Trophoblast cell (in vitro differentiated cells and primary cell): ENCODE measurements around the gene RNF31.
"Not testable (repeated sequence)": the region's sequence is repeated elsewhere in the genome, so short reads cannot be mapped to it uniquely, and the experiment has no call there.

Source experiments
- DNase-seq, 2 donors: peaks; one replicate each; pipeline ENCODE4 v3.0.0-alpha.2; 2016
- H2AFZ ChIP-seq: 2 replicates; pipeline ENCODE4 v1.6.1; 2013; ENCODE audit warnings: low read length, moderate library complexity, mild to moderate bottlenecking; ENCODE audit not compliant: insufficient read depth, poor library complexity
- H2AK5ac ChIP-seq: 2 replicates; pipeline ENCODE4 v1.6.1; 2013; ENCODE audit warnings: mild to moderate bottlenecking, low read length
- H2BK120ac ChIP-seq: 2 replicates; pipeline ENCODE4 v1.6.1; 2013; ENCODE audit warnings: low read length, mild to moderate bottlenecking, moderate library complexity; ENCODE audit not compliant: insufficient read depth, poor library complexity
- H2BK12ac ChIP-seq: 2 replicates; pipeline ENCODE4 v1.6.1; 2013; ENCODE audit warnings: mild to moderate bottlenecking, low read length, moderate library complexity
- H2BK5ac ChIP-seq: 2 replicates; pipeline ENCODE4 v1.6.1; 2013; ENCODE audit warnings: low read length, low read depth, moderate library complexity, mild to moderate bottlenecking; ENCODE audit not compliant: poor library complexity
- H3K14ac ChIP-seq: 2 replicates; pipeline ENCODE4 v1.6.1; 2013; ENCODE audit warnings: mild to moderate bottlenecking, low read length
- H3K18ac ChIP-seq: 2 replicates; pipeline ENCODE4 v1.6.1; 2013; ENCODE audit warnings: mild to moderate bottlenecking, low read length
- H3K23ac ChIP-seq: 2 replicates; pipeline ENCODE4 v1.6.1; 2013; ENCODE audit warnings: low read length
- H3K27ac ChIP-seq: 2 replicates; pipeline ENCODE4 v1.5.1; 2013; ENCODE audit warnings: low read depth, mild to moderate bottlenecking, inconsistent platforms, low read length, moderate library complexity
- H3K27me3 ChIP-seq: 2 replicates; pipeline ENCODE4 v1.6.1; 2013; ENCODE audit warnings: inconsistent platforms, mild to moderate bottlenecking, low read length, moderate library complexity; ENCODE audit not compliant: insufficient read depth
- H3K36me3 ChIP-seq, 2 experiments: 1 replicate in 1 of 2; 2 replicates in 1 of 2; pipeline ENCODE4 v1.6.1; 2013; ENCODE audit warnings: low read length in 2 of 2, mild to moderate bottlenecking in 2 of 2, moderate library complexity in 1 of 2; ENCODE audit not compliant: insufficient read depth in 2 of 2, control insufficient read depth in 1 of 2
- H3K4ac ChIP-seq: 2 replicates; pipeline ENCODE4 v1.6.1; 2013; ENCODE audit warnings: low read depth, mild to moderate bottlenecking, low read length, moderate library complexity
- H3K4me1 ChIP-seq, 2 experiments: 1 replicate in 1 of 2; 2 replicates in 1 of 2; pipeline ENCODE4 v1.6.1; 2013; ENCODE audit warnings: low read length in 2 of 2, mild to moderate bottlenecking in 2 of 2, moderate library complexity in 1 of 2; ENCODE audit not compliant: insufficient read depth in 2 of 2, control insufficient read depth in 1 of 2
- H3K4me2 ChIP-seq: 2 replicates; pipeline ENCODE4 v1.6.1; 2013; ENCODE audit warnings: inconsistent platforms, mild to moderate bottlenecking, low read length, moderate library complexity
- H3K4me3 ChIP-seq: 2 replicates; pipeline ENCODE4 v1.5.1; 2013; ENCODE audit warnings: mild to moderate bottlenecking, low read depth, low read length, inconsistent platforms
- H3K79me1 ChIP-seq: one replicate; pipeline ENCODE4 v1.6.1; 2013; ENCODE audit warnings: low read length
- H3K79me2 ChIP-seq: 2 replicates; pipeline ENCODE4 v1.6.1; 2013; ENCODE audit warnings: low read length, mild to moderate bottlenecking; ENCODE audit not compliant: control insufficient read depth, insufficient read depth, poor library complexity
- H3K9ac ChIP-seq: 2 replicates; pipeline ENCODE4 v1.6.1; 2013; ENCODE audit warnings: mild to moderate bottlenecking, low read length
- H3K9me3 ChIP-seq: 2 replicates; pipeline ENCODE4 v1.6.1; 2013; ENCODE audit warnings: low read depth, mild to moderate bottlenecking, control low read depth, inconsistent platforms, low read length; ENCODE audit not compliant: insufficient read depth
- H4K12ac ChIP-seq: 2 replicates; pipeline ENCODE4 v1.6.1; 2013; ENCODE audit warnings: low read depth, mild to moderate bottlenecking, low read length, moderate library complexity
- H4K8ac ChIP-seq: 2 replicates; pipeline ENCODE4 v1.6.1; 2013; ENCODE audit warnings: low read depth, mild to moderate bottlenecking, low read length, moderate library complexity
- H4K91ac ChIP-seq: one replicate; pipeline ENCODE4 v1.6.1; 2013; ENCODE audit warnings: low read depth, mild to moderate bottlenecking, low read length, moderate library complexity
- WGBS: extraction: QIAGEN DNeasy Blood & Tissue Kit; methylation state at CpG from one replicate; pipeline ENCODE4 v1.1.7; 2013; ENCODE audit warnings: missing lambda C conversion rate; ENCODE audit not compliant: insufficient read length, insufficient coverage; ENCODE audit errors: extremely low coverage; 5-methylcytosine and 5-hydroxymethylcytosine counted together

RNF31 gene

DNA sequence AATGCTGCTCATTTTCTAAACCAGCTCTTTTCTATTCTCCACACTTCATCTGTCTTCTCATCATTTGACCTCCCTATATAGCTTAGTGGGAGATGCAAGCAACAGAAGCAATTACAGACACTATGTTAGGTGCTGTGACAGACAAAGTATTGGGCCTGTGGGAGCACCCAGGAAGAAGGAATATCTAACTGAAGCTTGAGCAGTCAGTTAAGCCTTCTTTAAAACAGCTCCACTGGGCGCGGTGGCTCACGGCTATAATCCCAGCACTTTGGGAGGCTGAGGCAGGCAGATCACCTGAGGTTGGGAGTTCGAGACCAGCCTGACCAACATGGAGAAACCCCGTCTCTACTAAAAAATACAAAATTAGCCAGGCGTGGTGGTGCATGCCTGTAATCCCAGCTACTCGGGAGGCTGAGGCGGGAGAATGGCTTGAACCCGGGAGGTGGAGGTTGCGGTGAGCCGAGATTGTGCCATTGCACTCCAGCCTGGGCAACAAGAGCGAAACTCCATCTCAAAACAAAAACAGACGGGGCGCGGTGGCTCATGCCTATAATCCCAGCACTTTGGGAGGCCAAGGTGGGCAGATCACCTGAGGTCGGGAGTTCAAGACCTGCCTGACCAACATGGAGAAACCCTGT, 56.1 kb downstream of the RNF31 start:
- not testable (repeated sequence) for H3K9me3 ChIP-seq, H3K79me1 ChIP-seq, H3K4ac ChIP-seq, H3K4me3 ChIP-seq, H2BK5ac ChIP-seq, H2AFZ ChIP-seq, H4K91ac ChIP-seq, H3K79me2 ChIP-seq, H3K4me2 ChIP-seq, H3K27me3 ChIP-seq, H4K12ac ChIP-seq, H3K9ac ChIP-seq, H3K27ac ChIP-seq, H4K8ac ChIP-seq, H2AK5ac ChIP-seq, H2BK12ac ChIP-seq, H3K14ac ChIP-seq, DNase-seq, H3K23ac ChIP-seq, H2BK120ac ChIP-seq, H3K18ac ChIP-seq, H3K4me1 ChIP-seq
- WGBS: no CpG with 5 or more reads among the region's 16 CpGs
- H3K36me3 ChIP-seq: peaks cover 20 to 35% of the 10 kb centered on the region in 2 experiments

GRCh38 chr14:24204163-24205146, 57.2 kb downstream of the RNF31 start:
- Histone ChIP-seq H2AFZ (no peak overlapping the region), H3K4me1 (peaks cover 3 to 4% of the 10 kb centered on the region in 2 experiments), H3K79me1 (no peaks in the 10 kb centered on the region), H4K8ac (no peak overlapping the region), H3K9ac (no peak overlapping the region), H3K9me3 (peaks cover 3% of the 10 kb centered on the region), H2AK5ac (no peak overlapping the region), H3K23ac (no peak overlapping the region), H3K79me2 (no peaks in the 10 kb centered on the region), H2BK12ac (no peak overlapping the region), H3K27ac (no peak overlapping the region), H3K18ac (no peak overlapping the region), H3K4ac (no peak overlapping the region), H2BK120ac (no peak overlapping the region), H3K27me3 (no peaks in the 10 kb centered on the region), H3K4me2 (no peak overlapping the region), H3K14ac (no peak overlapping the region), H4K12ac (no peak overlapping the region), H3K4me3 (no peak overlapping the region), H4K91ac (no peak overlapping the region), H2BK5ac (no peak overlapping the region), H3K36me3 (peaks cover 22 to 39% of the 10 kb centered on the region in 2 experiments)
- WGBS: 100% methylated on average over 1 of the region's 7 CpGs
- DNase-seq: no peak

- DNase-seq: no peak
- Histone ChIP-seq H3K36me3 (peaks cover 31 to 53% of the 10 kb centered on the region in 2 experiments), H3K14ac (no peak overlapping the region)
Measured at GRCh38 chr14:24206260-24207103, 59.2 kb downstream of the RNF31 start.

GRCh38 chr14:24207104-24207551, 59.8 kb downstream of the RNF31 start:
- DNase-seq: no peak
- no peak overlapping the region for H2BK12ac ChIP-seq
- no peaks in the 10 kb centered on the region for H3K79me1 ChIP-seq
- H3K9ac ChIP-seq: no peak overlapping the region
- H3K14ac ChIP-seq: no peak overlapping the region
- no peaks in the 10 kb centered on the region for H3K27me3 ChIP-seq
- H2AK5ac ChIP-seq: no peak overlapping the region
- no peak overlapping the region for H4K8ac ChIP-seq
- H3K4ac ChIP-seq: no peak overlapping the region
- H2BK120ac ChIP-seq: no peak overlapping the region
- H3K18ac ChIP-seq: no peak overlapping the region
- H3K36me3 ChIP-seq: peaks cover 31 to 50% of the 10 kb centered on the region in 2 experiments
- no peak overlapping the region for H3K27ac ChIP-seq
- no peak overlapping the region for H2BK5ac ChIP-seq
- H2AFZ ChIP-seq: no peak overlapping the region
- H3K4me1 ChIP-seq: peaks cover 3 to 4% of the 10 kb centered on the region in 2 experiments
- no peak overlapping the region for H3K23ac ChIP-seq
- H4K12ac ChIP-seq: peak overlapping the region; percentile 17
- no CpG with 5 or more reads among the region's 5 CpGs for WGBS
- H3K4me3 ChIP-seq: no peak overlapping the region
- H3K9me3 ChIP-seq: no peaks in the 10 kb centered on the region
- H4K91ac ChIP-seq: no peak overlapping the region
- H3K79me2 ChIP-seq: no peaks in the 10 kb centered on the region
- H3K4me2 ChIP-seq: no peak overlapping the region

More at GRCh38 chr14:24206260-24207103, 59.2 kb downstream of the RNF31 start:
- no peak overlapping the region for H3K23ac ChIP-seq
- no peak overlapping the region for H2BK120ac ChIP-seq
- H2AFZ ChIP-seq: no peak overlapping the region
- peaks cover 2% of the 10 kb centered on the region for H3K9me3 ChIP-seq
- H2BK12ac ChIP-seq: no peak overlapping the region
- peaks cover 3 to 4% of the 10 kb centered on the region in 2 experiments for H3K4me1 ChIP-seq
- no peak overlapping the region for H4K8ac ChIP-seq
- H4K12ac ChIP-seq: no peak overlapping the region
- H3K4ac ChIP-seq: no peak overlapping the region
- no CpG with 5 or more reads among the region's 11 CpGs for WGBS
- no peaks in the 10 kb centered on the region for H3K79me1 ChIP-seq
- H2AK5ac ChIP-seq: no peak overlapping the region
- H3K4me3 ChIP-seq: no peak overlapping the region
- H4K91ac ChIP-seq: no peak overlapping the region
- H3K18ac ChIP-seq: no peak overlapping the region
- no peaks in the 10 kb centered on the region for H3K27me3 ChIP-seq
- H2BK5ac ChIP-seq: no peak overlapping the region
- no peak overlapping the region for H3K4me2 ChIP-seq
- no peaks in the 10 kb centered on the region for H3K79me2 ChIP-seq
- no peak overlapping the region for H3K9ac ChIP-seq
- H3K27ac ChIP-seq: no peak overlapping the region
